ENCODE data around the gene HELLS. TPM values are rescaled to one million over a fixed set of nuclear protein-coding genes. Genes with fewer than 3 reads are reported as not detected.

HELLS gene
- total and polyA plus RNA-seq, 2 of the 8 experiments (the other 6 are each of a cell fraction or from before 2014, with no cell fraction given), result 147 to 371 TPM

DNA sequence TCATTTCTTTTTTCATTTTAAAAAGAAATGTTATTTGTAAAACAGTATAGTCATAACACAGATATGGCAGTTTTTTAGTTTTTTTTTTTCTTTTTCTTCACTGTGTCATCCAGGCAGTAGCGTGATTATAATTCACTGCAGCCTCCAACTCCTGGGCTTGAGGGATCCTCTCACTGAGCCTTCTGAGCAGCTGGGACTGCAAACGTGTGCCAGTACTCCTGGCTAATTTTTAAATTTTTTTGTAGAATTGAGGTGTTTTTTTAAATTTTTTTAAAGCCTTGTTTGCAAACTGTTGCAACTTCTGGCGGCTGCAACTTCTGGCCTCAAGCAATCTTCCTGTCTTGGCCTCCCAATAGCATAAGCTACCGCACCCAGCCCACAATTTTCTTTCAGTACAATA is 63.0 kb downstream of the HELLS start:
- H4K91ac ChIP-seq (replicated peaks; ENCODE audit: insufficient read length, low read length), result no peak overlapping the region
- H3K4me2 ChIP-seq (ENCODE audit: insufficient read depth in 1 of 2, low read depth in 2 of 2, low read length in 2 of 2), result no peak overlapping the region
- H3K56ac ChIP-seq (replicated peaks; ENCODE audit: insufficient read length, low read depth, low read length), result no peak overlapping the region
- no peak overlapping the region for H3K4me3 ChIP-seq (ENCODE audit: extremely low read depth in 1 of 4, insufficient read depth in 2 of 4, low read depth in 3 of 4, low read length in 4 of 4)
- H2AFZ ChIP-seq (ENCODE audit: low read length), result no peak overlapping the region
- no peak overlapping the region for H3K14ac ChIP-seq (ENCODE audit: insufficient read length)
- no peaks in the 10 kb centered on the region for H3K4me1 ChIP-seq (replicated peaks in 1 of 4; ENCODE audit: control insufficient read depth in 3 of 4, insufficient read depth in 4 of 4, low read length in 3 of 4)
- H3K18ac ChIP-seq (ENCODE audit: extremely low read depth, low read length), result no peak overlapping the region
- H4K8ac ChIP-seq (ENCODE audit: extremely low read depth, insufficient read depth, low read length), result no peak overlapping the region
- H2AK5ac ChIP-seq (ENCODE audit: low read depth, low read length), result no peak overlapping the region
- no peak overlapping the region for H2BK20ac ChIP-seq (ENCODE audit: low read length)
- H2BK120ac ChIP-seq (replicated peaks; ENCODE audit: low read depth, low read length), result no peak overlapping the region
- no peaks in the 10 kb centered on the region for H3K79me2 ChIP-seq (ENCODE audit: control insufficient read depth in 1 of 2, insufficient read depth in 2 of 2, low read length in 2 of 2)
- no peak for DNase-seq (ENCODE audit: low read depth in 1 of 2, low spot score in 2 of 2)
- H3K23me2 ChIP-seq (ENCODE audit: low read depth, low read length), result no peaks in the 10 kb centered on the region
- H4K5ac ChIP-seq (ENCODE audit: insufficient read length, low read depth, low read length), result no peak overlapping the region
- 94% methylated on average over 4 of the region's 4 CpGs; no CpG with 5 or more reads in 1 of the 2 experiments for WGBS, 2 experiments (ENCODE audit: extremely low coverage in 1 of 2, insufficient coverage in 1 of 2, insufficient read length in 1 of 2, insufficient replicate concordance in 2 of 2, low coverage in 1 of 2, low lambda C conversion rate in 2 of 2, missing lambda C conversion rate in 1 of 2)
- H2BK15ac ChIP-seq (ENCODE audit: low read length), result no peak overlapping the region
- ChIA-PET POLR2A (ENCODE audit: partially characterized antibody) (interaction anchor here (0.5 to 1.7 kb wide), 4 partner anchors 9 to 44 kb away, joined by 3 to 8 read pairs (median 3); no protein-coding TSS in a partner anchor), CTCF (ENCODE audit: partially characterized antibody) (interaction anchor here (1.4 kb wide), 1 partner anchor 50 kb away, joined by 4 read pairs; no protein-coding TSS in a partner anchor)
- H3K79me1 ChIP-seq (ENCODE audit: low read depth, low read length), result no peaks in the 10 kb centered on the region
- no peaks in the 10 kb centered on the region for H3K27me3 ChIP-seq (replicated peaks in 1 of 4; ENCODE audit: control insufficient read depth in 3 of 4, extremely low read depth in 1 of 4, insufficient read depth in 3 of 4, low read length in 3 of 4)
- H3K9ac ChIP-seq (replicated peaks in 1 of 4; ENCODE audit: extremely low read depth in 1 of 4, low read depth in 3 of 4, low read length in 3 of 4), result no peak overlapping the region
- no peak for FAIRE-seq
- H4K20me1 ChIP-seq (replicated peaks in 1 of 2; ENCODE audit: control insufficient read depth in 1 of 2, insufficient read depth in 2 of 2, low read length in 2 of 2), result no peaks in the 10 kb centered on the region
- no peak overlapping the region for H2BK5ac ChIP-seq (ENCODE audit: low read depth, low read length)
- peaks cover 7 to 86% (median 44%) of the 10 kb centered on the region in 4 experiments for H3K36me3 ChIP-seq (ENCODE audit: control insufficient read depth in 2 of 4, insufficient read depth in 4 of 4, low read length in 3 of 4)
- H3K27ac ChIP-seq (ENCODE audit: low read depth, low read length), result no peak overlapping the region
- no peak overlapping the region for H2BK12ac ChIP-seq (ENCODE audit: low read depth, low read length)
- H3K4ac ChIP-seq (replicated peaks; ENCODE audit: insufficient read length, low read depth, low read length), result no peak overlapping the region
- no peak overlapping the region for H3K23ac ChIP-seq (ENCODE audit: insufficient read length)
- no peaks in the 10 kb centered on the region for H3K9me3 ChIP-seq (ENCODE audit: insufficient read depth in 2 of 2, low read depth in 1 of 2, low read length in 1 of 2)
- TF ChIP-seq EZH2 (IDR thresholded peaks at IDR 0.05; ENCODE audit: low read depth, low read length, severe bottlenecking), result no peak
- TF ChIP-seq JUN (IDR thresholded peaks at IDR 0.05; ENCODE audit: low read depth, low read length), result no peak
- no peak for TF ChIP-seq RXRA (IDR thresholded peaks at IDR 0.05; ENCODE audit: insufficient read depth, low read depth, low read length)
- TF ChIP-seq POLR2A (IDR thresholded peaks at IDR 0.05; ENCODE audit: control extremely low read depth in 1 of 2, low read depth in 2 of 2, low read length in 2 of 2), result no peak
- no peak for TF ChIP-seq SRF (IDR thresholded peaks at IDR 0.05; ENCODE audit: low read depth, low read length)
- no peak for TF ChIP-seq JUND (IDR thresholded peaks at IDR 0.05; ENCODE audit: low read length)
- TF ChIP-seq BACH1 (IDR thresholded peaks at IDR 0.05; ENCODE audit: low read length), result no peak
- no peak for TF ChIP-seq KDM1A (IDR thresholded peaks at IDR 0.05; ENCODE audit: borderline replicate concordance, low read length)
- TF ChIP-seq SP2 (IDR thresholded peaks at IDR 0.05; ENCODE audit: low read length), result no peak
- no peak for TF ChIP-seq SIN3A (conservative IDR thresholded peaks at IDR 0.05 in 1 of 2, IDR thresholded peaks at IDR 0.05 in 1 of 2; ENCODE audit: low read depth in 1 of 2, low read length in 2 of 2)
- TF ChIP-seq RFX5 (IDR thresholded peaks at IDR 0.05; ENCODE audit: borderline replicate concordance, low read depth, low read length), result no peak
- TF ChIP-seq RBBP5 (IDR thresholded peaks at IDR 0.05; ENCODE audit: borderline replicate concordance, low read depth, low read length), result no peak

Data from H1 (cell line).